ENCODE results near the gene RREB1.

- no peak for TF ChIP-seq POLR2AphosphoS5 (IDR thresholded peaks at IDR 0.05)
- no peak for TF ChIP-seq CTCF (IDR thresholded peaks at IDR 0.05 in 8 of 11, conservative IDR thresholded peaks at IDR 0.05 in 3 of 11)
- TF ChIP-seq POLR2A (IDR thresholded peaks at IDR 0.05) = no peak
Measured at GRCh38 chr6:7078856-7079255, 28.9 kb upstream of the RREB1 start.
